Immature natural killer cell (primary cell): ENCODE measurements around the gene NES. TPM values are rescaled to one million over a fixed set of nuclear protein-coding genes. Genes with fewer than 3 reads are reported as not detected.
A peak's percentile ranks its signal among the peaks of the same experiment; 100 is the strongest.

Experiments
- DNase-seq, 3 donors: peaks; one replicate each; pipeline ENCODE4 v3.0.0; 2022; ENCODE audit warnings: mixed read lengths in 1 of 3
- H3K27ac Mint-ChIP-seq, 6 donors: one replicate each; pipeline ENCODE4 v1.8.0; 2020; ENCODE audit warnings: mixed read lengths in 6 of 6, mild to moderate bottlenecking in 5 of 6, inconsistent platforms in 4 of 6, moderate library complexity in 3 of 6
- H3K27me3 Mint-ChIP-seq, 3 donors: one replicate each; pipeline ENCODE4 v1.8.0; 2020 to 2021; ENCODE audit warnings: low read depth in 3 of 3, mild to moderate bottlenecking in 3 of 3, mixed read lengths in 3 of 3, moderate library complexity in 3 of 3, inconsistent platforms in 1 of 3
- H3K36me3 Mint-ChIP-seq, 3 donors: one replicate each; pipeline ENCODE4 v1.8.0; 2020; ENCODE audit warnings: mixed read lengths in 3 of 3, inconsistent platforms in 2 of 3, mild to moderate bottlenecking in 2 of 3
- H3K4me1 Mint-ChIP-seq, 2 donors: one replicate each; pipeline ENCODE4 v1.8.0; 2020; ENCODE audit warnings: inconsistent platforms in 2 of 2, mild to moderate bottlenecking in 2 of 2, mixed read lengths in 2 of 2, moderate library complexity in 1 of 2
- H3K4me3 Mint-ChIP-seq, 5 donors: one replicate each; pipeline ENCODE4 v1.8.0; 2020; ENCODE audit warnings: mild to moderate bottlenecking in 5 of 5, mixed read lengths in 5 of 5, inconsistent platforms in 3 of 5, moderate library complexity in 3 of 5
- H3K9me3 Mint-ChIP-seq, 6 donors: one replicate each; pipeline ENCODE4 v1.8.0; 2020; ENCODE audit warnings: mild to moderate bottlenecking in 6 of 6, mixed read lengths in 6 of 6, inconsistent platforms in 4 of 6, moderate library complexity in 3 of 6
- polyA plus RNA-seq, 3 donors: library from polyadenylated mRNA; unstranded; fragments of 300-500 nt; fragmentation: Illumina TruSeq; gene quantifications; one replicate each; pipeline ENCODE4 v1.2.3, GENCODE V29; 2021

Gene NES
- polyA plus RNA-seq, 3 donors from 2014 or later, result not detected

DNA sequence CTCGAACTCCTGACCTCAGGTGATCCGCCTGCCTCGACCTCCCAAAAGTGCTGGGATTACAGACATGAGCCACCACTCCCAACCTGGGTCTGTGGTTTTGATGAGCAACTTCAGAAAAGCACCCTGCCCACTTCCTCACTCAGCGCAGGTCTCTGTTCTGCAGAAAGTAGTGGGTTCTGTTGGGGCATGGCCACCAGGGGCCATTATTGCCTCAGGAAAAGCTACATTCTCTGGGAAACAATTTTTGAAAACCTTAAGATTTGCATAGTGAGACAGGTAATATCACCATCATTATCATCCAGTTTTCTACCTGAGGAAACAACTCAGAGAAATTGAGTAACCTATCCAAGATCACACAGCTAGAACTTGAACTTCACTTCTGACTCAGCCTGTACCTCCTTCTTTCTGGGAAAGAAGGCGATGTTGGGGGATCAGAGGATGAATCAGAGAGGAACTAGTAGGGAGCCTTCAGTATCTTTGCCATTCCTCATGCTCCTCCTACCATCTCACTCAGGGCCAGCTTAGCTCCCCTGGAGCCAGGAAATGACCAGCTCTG is 7.1 kb upstream of the NES start:
- H3K27ac Mint-ChIP-seq, result no peak overlapping the region

GRCh38 chr1:156682166-156682890 is 5.1 kb upstream of the NES start:
- no peak overlapping the region for H3K4me3 Mint-ChIP-seq
- H3K36me3 Mint-ChIP-seq, result no peaks in the 10 kb centered on the region
- H3K27ac Mint-ChIP-seq, result no peak overlapping the region
- peaks cover 0 to 2% (median 0%) of the 10 kb centered on the region in 6 donors for H3K9me3 Mint-ChIP-seq
- peaks cover 5 to 8% of the 10 kb centered on the region in 2 donors for H3K4me1 Mint-ChIP-seq
- no peak for DNase-seq
- H3K27me3 Mint-ChIP-seq, result peaks cover 14 to 32% (median 15%) of the 10 kb centered on the region in 3 donors

More for the DNA sequence above, 7.1 kb upstream of the NES start:
- DNase-seq, result no peak
- H3K9me3 Mint-ChIP-seq, result no peaks in the 10 kb centered on the region
- H3K4me1 Mint-ChIP-seq, result no peaks in the 10 kb centered on the region
- no peak overlapping the region for H3K4me3 Mint-ChIP-seq
- H3K36me3 Mint-ChIP-seq, result no peaks in the 10 kb centered on the region
- peaks cover 7 to 18% (median 11%) of the 10 kb centered on the region in 3 donors for H3K27me3 Mint-ChIP-seq

DNA sequence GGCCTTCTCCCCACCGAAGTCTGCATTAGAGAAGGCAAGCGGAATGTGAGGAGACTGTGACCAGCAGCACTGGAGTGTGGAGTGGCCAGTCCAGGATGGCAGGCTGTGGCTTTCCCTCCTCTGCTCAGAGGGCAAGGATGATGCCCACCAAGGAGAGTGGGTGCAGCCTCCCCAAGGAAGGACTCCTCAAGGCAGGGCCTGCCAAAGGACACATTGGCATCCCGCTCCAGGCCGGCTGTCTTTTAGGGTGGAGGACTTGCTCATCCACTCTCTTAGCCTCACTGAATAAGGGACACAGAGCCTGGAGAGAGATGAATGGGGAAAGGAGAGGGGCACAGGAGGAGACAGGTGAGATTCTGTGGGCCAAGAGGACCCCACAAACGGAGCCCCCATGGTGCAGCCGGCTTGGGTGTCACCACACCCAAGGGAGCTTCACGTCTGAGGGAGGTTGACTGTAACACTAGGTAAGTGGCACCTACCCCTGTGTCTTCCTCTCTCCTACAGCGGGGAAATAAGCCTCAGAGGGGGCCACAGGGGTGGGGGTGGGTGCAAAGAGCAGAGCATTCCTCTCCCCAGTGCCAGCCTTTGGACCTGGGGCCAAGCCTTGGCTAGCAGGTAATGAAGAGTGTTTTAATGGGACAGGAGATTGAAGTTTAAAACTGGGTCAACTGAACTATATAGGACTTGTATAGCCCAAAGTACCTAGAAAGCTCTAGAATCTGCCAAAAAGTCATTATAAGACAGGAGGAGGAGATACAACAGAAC is 4.2 kb upstream of the NES start:
- Mint-ChIP-seq H3K27me3 (peaks cover 14 to 32% (median 15%) of the 10 kb centered on the region in 3 donors), H3K9me3 (peaks cover 0 to 2% (median 0%) of the 10 kb centered on the region in 6 donors), H3K4me1 (peaks cover 5 to 8% of the 10 kb centered on the region in 2 donors), H3K27ac (no peak overlapping the region), H3K36me3 (no peaks in the 10 kb centered on the region), H3K4me3 (no peak overlapping the region)
- no peak for DNase-seq

- H3K27ac Mint-ChIP-seq, result no peak overlapping the region
- H3K9me3 Mint-ChIP-seq, result peaks cover 0 to 2% (median 0%) of the 10 kb centered on the region in 6 donors
- DNase-seq, result no peak
- H3K4me1 Mint-ChIP-seq, result peaks cover 5 to 8% of the 10 kb centered on the region in 2 donors
- H3K36me3 Mint-ChIP-seq, result no peaks in the 10 kb centered on the region
- no peak overlapping the region for H3K4me3 Mint-ChIP-seq
- H3K27me3 Mint-ChIP-seq, result peaks cover 18 to 28% (median 18%) of the 10 kb centered on the region in 3 donors
Measured at GRCh38 chr1:156680056-156680455, 2.8 kb upstream of the NES start.

DNA sequence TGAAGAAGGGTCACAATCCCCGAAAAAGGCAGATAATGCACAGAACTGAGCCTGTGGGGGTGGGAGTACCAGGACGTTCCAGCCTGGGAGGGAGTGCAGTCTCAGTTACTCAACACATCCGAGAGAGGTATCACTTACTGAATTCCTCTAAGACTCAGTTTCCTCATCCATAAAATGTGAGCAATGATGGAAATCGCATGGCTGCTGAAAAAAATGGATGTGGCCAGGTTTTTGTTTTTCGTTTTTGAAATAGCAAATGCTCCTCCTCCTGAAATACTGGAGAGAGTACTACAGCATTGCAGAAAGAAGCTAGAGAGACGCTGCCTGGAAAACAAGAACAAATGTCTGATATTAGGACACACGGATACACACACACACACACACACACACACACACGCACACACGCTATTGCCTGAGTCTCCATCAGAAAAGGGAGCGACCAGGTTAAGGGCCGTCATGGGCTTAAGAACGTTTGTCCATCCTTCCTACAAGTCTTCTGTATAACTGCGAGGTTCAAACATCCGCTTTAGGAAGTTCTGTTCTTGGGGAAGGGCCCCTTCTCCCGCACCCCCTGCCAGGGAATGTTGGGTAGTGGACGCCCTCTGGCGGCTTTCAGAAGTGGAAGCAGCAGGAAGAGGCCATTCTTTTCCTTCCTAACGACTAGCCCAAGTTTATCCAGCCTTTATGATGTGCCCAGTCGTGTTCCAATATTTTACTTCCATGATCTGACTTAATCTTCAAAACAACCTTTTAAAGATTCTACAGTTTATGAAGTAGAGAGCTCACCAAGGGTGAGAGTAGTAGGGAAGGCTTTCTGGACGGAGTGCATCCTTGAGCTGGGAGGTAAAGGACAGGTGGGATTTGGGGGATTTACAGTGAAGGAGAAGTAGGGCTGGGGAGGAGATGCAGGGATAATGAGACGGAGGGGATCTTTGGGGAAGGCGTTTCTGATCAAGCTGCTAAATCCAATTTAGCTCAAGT is 699 bp upstream of the NES start:
- H3K9me3 Mint-ChIP-seq, result peaks cover 0 to 2% (median 0%) of the 10 kb centered on the region in 6 donors
- no peak overlapping the region for H3K4me3 Mint-ChIP-seq
- DNase-seq, result peak in 2 of 3 donors; percentile 33 to 35
- peaks cover 15 to 23% (median 20%) of the 10 kb centered on the region in 3 donors for H3K27me3 Mint-ChIP-seq
- H3K36me3 Mint-ChIP-seq, result no peaks in the 10 kb centered on the region
- no peak overlapping the region for H3K27ac Mint-ChIP-seq
- H3K4me1 Mint-ChIP-seq, result peaks cover 5 to 8% of the 10 kb centered on the region in 2 donors

DNA sequence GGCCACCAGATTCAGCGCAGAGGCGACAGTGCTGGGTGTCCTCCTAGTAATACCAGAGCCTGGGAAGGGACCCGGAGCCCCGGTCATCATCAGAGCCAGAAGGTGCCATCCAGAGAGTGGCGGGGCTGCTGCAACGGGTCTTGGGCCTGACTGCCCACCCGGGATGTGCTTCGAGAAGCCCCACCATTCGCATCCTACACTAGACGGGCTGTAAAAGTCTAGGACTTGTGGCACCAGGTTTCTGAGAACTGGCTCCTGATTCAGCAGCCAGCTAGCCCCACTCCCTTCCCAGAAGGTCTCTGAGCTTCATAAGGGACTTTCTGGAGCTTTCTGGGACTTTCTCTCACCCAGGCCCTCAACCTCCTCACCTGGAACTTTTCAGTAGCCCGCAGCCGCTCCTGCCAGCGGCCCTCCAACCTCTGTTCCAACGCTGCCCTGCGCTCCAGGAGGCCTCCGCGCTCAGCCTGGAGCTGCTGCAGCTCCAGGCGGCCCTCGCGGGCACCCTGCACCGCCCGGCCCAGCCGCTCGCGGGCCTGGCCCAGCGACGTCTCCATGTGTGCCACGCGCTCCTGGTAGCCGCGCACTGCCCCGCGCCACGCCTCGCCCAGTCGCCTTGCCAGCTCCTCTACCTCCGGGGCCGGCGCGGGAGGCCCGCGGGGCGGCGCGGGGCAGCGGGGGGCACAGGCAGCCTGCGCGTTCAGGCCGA is 940 bp downstream of the NES start:
- no peak for DNase-seq
- Mint-ChIP-seq H3K27me3 (peaks cover 18 to 20% (median 20%) of the 10 kb centered on the region in 3 donors), H3K36me3 (no peaks in the 10 kb centered on the region), H3K27ac (no peak overlapping the region), H3K9me3 (peaks cover 0 to 2% (median 0%) of the 10 kb centered on the region in 6 donors), H3K4me3 (no peak overlapping the region), H3K4me1 (peaks cover 5 to 8% of the 10 kb centered on the region in 2 donors)

GRCh38 chr1:156675210-156676113 is 1.7 kb downstream of the NES start:
- Mint-ChIP-seq H3K27ac (no peak overlapping the region), H3K36me3 (no peaks in the 10 kb centered on the region), H3K27me3 (peaks cover 18 to 21% (median 19%) of the 10 kb centered on the region in 3 donors), H3K9me3 (peaks cover 0 to 2% (median 0%) of the 10 kb centered on the region in 6 donors), H3K4me1 (peaks cover 5 to 8% of the 10 kb centered on the region in 2 donors), H3K4me3 (no peak overlapping the region)
- no peak for DNase-seq

DNA sequence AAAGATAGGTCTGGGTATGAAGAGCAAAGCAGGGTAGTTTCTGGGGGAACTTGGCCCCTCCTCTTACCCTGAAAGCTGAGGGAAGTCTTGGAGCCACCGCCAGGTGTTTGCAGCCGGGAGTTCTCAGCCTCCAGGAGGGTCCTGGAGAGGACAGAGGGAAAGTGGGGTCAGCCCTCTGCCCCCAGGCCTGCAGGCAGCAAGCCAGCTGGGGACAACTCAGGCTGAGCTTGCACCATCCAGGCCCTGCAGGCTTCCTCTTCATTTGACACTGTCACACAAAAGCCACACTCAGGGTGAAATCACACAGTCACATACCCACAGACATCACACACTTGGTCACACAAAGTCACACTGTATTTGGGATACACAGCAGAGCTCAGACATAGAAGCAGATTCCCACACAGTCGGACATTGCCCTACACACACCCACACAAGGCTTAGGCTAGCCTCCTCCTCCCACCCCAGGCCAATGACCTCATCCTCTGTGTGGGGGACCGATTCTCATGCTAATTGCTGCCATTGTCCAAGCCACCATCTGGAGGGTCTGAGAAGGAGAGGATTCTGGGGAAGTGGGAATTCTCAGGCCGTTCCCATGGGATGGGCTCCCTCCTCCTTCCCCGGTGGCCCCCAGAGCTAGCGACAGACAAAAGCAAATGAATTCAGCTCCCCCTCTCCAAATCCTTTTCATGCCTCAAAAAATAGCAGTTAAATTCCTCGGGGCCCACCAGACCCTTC is 3.7 kb downstream of the NES start:
- H3K4me3 Mint-ChIP-seq, result no peak overlapping the region
- H3K36me3 Mint-ChIP-seq, result no peaks in the 10 kb centered on the region
- DNase-seq, result no peak
- H3K4me1 Mint-ChIP-seq, result peaks cover 5 to 8% of the 10 kb centered on the region in 2 donors
- peaks cover 0 to 2% (median 0%) of the 10 kb centered on the region in 6 donors for H3K9me3 Mint-ChIP-seq
- peaks cover 13 to 21% (median 16%) of the 10 kb centered on the region in 3 donors for H3K27me3 Mint-ChIP-seq
- no peak overlapping the region for H3K27ac Mint-ChIP-seq

- Mint-ChIP-seq H3K4me1 (no peaks in the 10 kb centered on the region), H3K9me3 (no peaks in the 10 kb centered on the region), H3K27ac (no peak overlapping the region), H3K4me3 (no peak overlapping the region), H3K36me3 (no peaks in the 10 kb centered on the region), H3K27me3 (peaks cover 0 to 15% (median 9%) of the 10 kb centered on the region in 3 donors)
- no peak for DNase-seq
Measured at GRCh38 chr1:156671804-156672203, 5.4 kb downstream of the NES start.

DNA sequence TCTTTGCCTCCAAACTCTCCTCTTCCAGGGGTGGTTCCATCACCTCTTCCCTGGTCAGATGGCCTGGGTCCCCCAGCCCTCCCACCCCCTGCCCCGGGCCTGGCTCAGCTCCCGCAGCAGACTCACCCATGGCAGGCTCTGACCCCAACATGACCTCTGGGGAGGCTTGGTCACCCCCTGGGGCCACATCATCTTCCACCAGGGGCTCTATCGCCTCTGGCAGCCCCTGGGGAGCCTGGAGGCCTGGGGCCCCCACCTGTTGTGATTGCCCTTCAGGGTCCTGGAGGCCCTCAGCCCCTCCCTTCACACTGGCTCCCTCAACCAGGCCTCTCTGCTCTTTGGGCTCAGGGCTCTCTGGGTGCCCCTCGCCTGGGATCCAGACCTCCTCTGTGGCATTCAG is 6.4 kb downstream of the NES start:
- no peaks in the 10 kb centered on the region for H3K9me3 Mint-ChIP-seq
- no peak overlapping the region for H3K27ac Mint-ChIP-seq
- no peaks in the 10 kb centered on the region for H3K36me3 Mint-ChIP-seq
- no peak overlapping the region for H3K4me3 Mint-ChIP-seq
- DNase-seq, result no peak
- H3K27me3 Mint-ChIP-seq, result peaks cover 0 to 10% (median 9%) of the 10 kb centered on the region in 3 donors
- no peaks in the 10 kb centered on the region for H3K4me1 Mint-ChIP-seq

GRCh38 chr1:156670359-156670758 is 6.8 kb downstream of the NES start:
- H3K4me3 Mint-ChIP-seq, result no peak overlapping the region
- no peak for DNase-seq
- peaks cover 0 to 10% (median 6%) of the 10 kb centered on the region in 3 donors for H3K27me3 Mint-ChIP-seq
- H3K4me1 Mint-ChIP-seq, result no peaks in the 10 kb centered on the region
- no peak overlapping the region for H3K27ac Mint-ChIP-seq
- H3K36me3 Mint-ChIP-seq, result no peaks in the 10 kb centered on the region
- no peaks in the 10 kb centered on the region for H3K9me3 Mint-ChIP-seq
